MM.1S (cell line): Measurements from ENCODE around the gene DNAAF1.

Experiments used
- CTCF ChIP-seq: fragments of 300-600 bp; sonication (generic); IDR thresholded peaks from 2 replicates; pipeline ENCODE4 v1.5.1; 2016; ENCODE audit warnings: antibody characterized with exemption, low read length, mixed read lengths
- EZH2 ChIP-seq: fragments of 300-600 bp; sonication (generic); optimal IDR thresholded peaks from 2 replicates; pipeline ENCODE3; 2017; ENCODE audit warnings: low read depth, mild to moderate bottlenecking, antibody characterized with exemption, low read length, mixed read lengths
- EZH2phosphoT487 ChIP-seq: fragments of 300-600 bp; sonication (generic); IDR thresholded peaks from 2 replicates; pipeline ENCODE4 v1.6.1; 2018; ENCODE audit warnings: antibody characterized with exemption, low read length

GRCh38 chr16:84195201-84196093 is 50.3 kb downstream of the DNAAF1 start:
- TF ChIP-seq CTCF (no peak), EZH2 (no peak), EZH2phosphoT487 (no peak)
